ENCODE results near the gene SPG11. TPM values are rescaled to one million over a fixed set of nuclear protein-coding genes. Genes with fewer than 3 reads are reported as not detected.

SPG11 gene
- total and polyA plus RNA-seq, 2 experiments from 2014 or later = 23.3 to 42.2 TPM

DNA sequence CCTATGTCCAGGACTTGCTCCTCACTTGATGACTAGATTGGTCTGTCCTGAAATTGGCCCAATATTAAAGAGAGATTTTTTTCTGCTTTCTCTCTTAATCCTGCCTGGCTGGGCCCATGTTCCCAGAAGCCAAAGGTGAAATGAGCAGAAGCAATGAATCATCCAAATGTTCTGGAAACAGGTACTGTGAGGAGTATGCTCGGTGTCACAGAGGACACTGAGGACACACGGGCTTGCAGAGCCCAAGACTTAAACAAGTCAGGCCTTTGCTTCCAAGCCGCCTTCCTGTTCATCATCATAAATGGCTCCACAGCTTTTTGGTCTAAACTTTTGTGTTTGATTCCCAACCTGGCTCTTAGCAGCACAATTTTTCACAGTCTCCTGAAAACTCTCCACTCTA is 95.1 kb downstream of the SPG11 start:
- Mint-ChIP-seq H3K27me3 (ENCODE audit: insufficient read depth, low read depth, poor library complexity) (peaks cover 5% of the 10 kb centered on the region), H3K9me3 (peaks cover 33% of the 10 kb centered on the region), H3K27ac (no peak overlapping the region), H3K4me3 (no peak overlapping the region), H3K4me1 (no peaks in the 10 kb centered on the region), H3K36me3 (ENCODE audit: low read depth) (peaks cover 61% of the 10 kb centered on the region)
- Histone ChIP-seq H3K4me1 (ENCODE audit: insufficient read depth) (no peaks in the 10 kb centered on the region), H3K9me2 (ENCODE audit: insufficient read depth) (no peaks in the 10 kb centered on the region), H3K79me2 (replicated peaks; ENCODE audit: insufficient read depth) (no peaks in the 10 kb centered on the region), H2AFZ (no peak overlapping the region), H3K36me3 (ENCODE audit: insufficient read depth) (peaks cover 28% of the 10 kb centered on the region), H4K20me1 (replicated peaks; ENCODE audit: insufficient read depth) (no peaks in the 10 kb centered on the region; the same call in 1 of the 2 replicates), H3K27me3 (ENCODE audit: insufficient read depth) (no peaks in the 10 kb centered on the region), H3F3A (replicated peaks; ENCODE audit: low read depth) (peaks cover 17% of the 10 kb centered on the region; the same call in 1 of the 2 replicates), H3K4me3 (no peak overlapping the region), H3K27ac (ENCODE audit: low read depth) (0 out of 2 replicates have a peak overlapping the region, but pooled peaks have one; percentile 26), H3K4me2 (no peak overlapping the region)
- DNase-seq (ENCODE audit: low spot score) = no peak
- TF ChIP-seq, protein P1, sequence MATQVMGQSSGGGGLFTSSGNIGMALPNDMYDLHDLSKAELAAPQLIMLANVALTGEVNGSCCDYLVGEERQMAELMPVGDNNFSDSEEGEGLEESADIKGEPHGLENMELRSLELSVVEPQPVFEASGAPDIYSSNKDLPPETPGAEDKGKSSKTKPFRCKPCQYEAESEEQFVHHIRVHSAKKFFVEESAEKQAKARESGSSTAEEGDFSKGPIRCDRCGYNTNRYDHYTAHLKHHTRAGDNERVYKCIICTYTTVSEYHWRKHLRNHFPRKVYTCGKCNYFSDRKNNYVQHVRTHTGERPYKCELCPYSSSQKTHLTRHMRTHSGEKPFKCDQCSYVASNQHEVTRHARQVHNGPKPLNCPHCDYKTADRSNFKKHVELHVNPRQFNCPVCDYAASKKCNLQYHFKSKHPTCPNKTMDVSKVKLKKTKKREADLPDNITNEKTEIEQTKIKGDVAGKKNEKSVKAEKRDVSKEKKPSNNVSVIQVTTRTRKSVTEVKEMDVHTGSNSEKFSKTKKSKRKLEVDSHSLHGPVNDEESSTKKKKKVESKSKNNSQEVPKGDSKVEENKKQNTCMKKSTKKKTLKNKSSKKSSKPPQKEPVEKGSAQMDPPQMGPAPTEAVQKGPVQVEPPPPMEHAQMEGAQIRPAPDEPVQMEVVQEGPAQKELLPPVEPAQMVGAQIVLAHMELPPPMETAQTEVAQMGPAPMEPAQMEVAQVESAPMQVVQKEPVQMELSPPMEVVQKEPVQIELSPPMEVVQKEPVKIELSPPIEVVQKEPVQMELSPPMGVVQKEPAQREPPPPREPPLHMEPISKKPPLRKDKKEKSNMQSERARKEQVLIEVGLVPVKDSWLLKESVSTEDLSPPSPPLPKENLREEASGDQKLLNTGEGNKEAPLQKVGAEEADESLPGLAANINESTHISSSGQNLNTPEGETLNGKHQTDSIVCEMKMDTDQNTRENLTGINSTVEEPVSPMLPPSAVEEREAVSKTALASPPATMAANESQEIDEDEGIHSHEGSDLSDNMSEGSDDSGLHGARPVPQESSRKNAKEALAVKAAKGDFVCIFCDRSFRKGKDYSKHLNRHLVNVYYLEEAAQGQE (IDR thresholded peaks at IDR 0.05; ENCODE audit: unreplicated experiment) = no peak
- no peak for TF ChIP-seq JUNB (IDR thresholded peaks at IDR 0.05; ENCODE audit: unreplicated experiment)
- TF ChIP-seq ETS1 (IDR thresholded peaks at IDR 0.05) = no peak
- TF ChIP-seq CREB1 (CRISPR knock-in tag; IDR thresholded peaks at IDR 0.05; ENCODE audit: low read depth) = no peak
- no peak for TF ChIP-seq ZNF114 (CRISPR knock-in tag; IDR thresholded peaks at IDR 0.05)
- no peak for TF ChIP-seq ZNF462 (CRISPR knock-in tag; IDR thresholded peaks at IDR 0.05)
- no peak for TF ChIP-seq STAT1 (IDR thresholded peaks at IDR 0.05; ENCODE audit: unreplicated experiment)
- TF ChIP-seq NANOG (IDR thresholded peaks at IDR 0.05; ENCODE audit: borderline replicate concordance) = no peak
- TF ChIP-seq EZH2phosphoT487 (IDR thresholded peaks at IDR 0.05; ENCODE audit: unreplicated experiment) = no peak
- no peak for TF ChIP-seq EZH2 (IDR thresholded peaks at IDR 0.05; ENCODE audit: low read depth, unreplicated experiment)
- TF ChIP-seq, protein P2, sequence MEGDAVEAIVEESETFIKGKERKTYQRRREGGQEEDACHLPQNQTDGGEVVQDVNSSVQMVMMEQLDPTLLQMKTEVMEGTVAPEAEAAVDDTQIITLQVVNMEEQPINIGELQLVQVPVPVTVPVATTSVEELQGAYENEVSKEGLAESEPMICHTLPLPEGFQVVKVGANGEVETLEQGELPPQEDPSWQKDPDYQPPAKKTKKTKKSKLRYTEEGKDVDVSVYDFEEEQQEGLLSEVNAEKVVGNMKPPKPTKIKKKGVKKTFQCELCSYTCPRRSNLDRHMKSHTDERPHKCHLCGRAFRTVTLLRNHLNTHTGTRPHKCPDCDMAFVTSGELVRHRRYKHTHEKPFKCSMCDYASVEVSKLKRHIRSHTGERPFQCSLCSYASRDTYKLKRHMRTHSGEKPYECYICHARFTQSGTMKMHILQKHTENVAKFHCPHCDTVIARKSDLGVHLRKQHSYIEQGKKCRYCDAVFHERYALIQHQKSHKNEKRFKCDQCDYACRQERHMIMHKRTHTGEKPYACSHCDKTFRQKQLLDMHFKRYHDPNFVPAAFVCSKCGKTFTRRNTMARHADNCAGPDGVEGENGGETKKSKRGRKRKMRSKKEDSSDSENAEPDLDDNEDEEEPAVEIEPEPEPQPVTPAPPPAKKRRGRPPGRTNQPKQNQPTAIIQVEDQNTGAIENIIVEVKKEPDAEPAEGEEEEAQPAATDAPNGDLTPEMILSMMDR (conservative IDR thresholded peaks at IDR 0.05; ENCODE audit: low read depth in 2 of 2) = no peak
- no peak for TF ChIP-seq POLR2AphosphoS5 (IDR thresholded peaks at IDR 0.05; ENCODE audit: low read depth)
- TF ChIP-seq ZNF331 (CRISPR knock-in tag; IDR thresholded peaks at IDR 0.05; ENCODE audit: low read depth) = no peak
- ATAC-seq = no peak

Measured in GM23338 (cell line).